ENCODE results near the gene SMTNL2. TPM values are rescaled to one million over a fixed set of nuclear protein-coding genes. Genes with fewer than 3 reads are reported as not detected.

SMTNL2 gene
- total RNA-seq, 4 donors from 2014 or later, result 0.25 to 3.0 (median 1.0) TPM; not detected in 1

DNA sequence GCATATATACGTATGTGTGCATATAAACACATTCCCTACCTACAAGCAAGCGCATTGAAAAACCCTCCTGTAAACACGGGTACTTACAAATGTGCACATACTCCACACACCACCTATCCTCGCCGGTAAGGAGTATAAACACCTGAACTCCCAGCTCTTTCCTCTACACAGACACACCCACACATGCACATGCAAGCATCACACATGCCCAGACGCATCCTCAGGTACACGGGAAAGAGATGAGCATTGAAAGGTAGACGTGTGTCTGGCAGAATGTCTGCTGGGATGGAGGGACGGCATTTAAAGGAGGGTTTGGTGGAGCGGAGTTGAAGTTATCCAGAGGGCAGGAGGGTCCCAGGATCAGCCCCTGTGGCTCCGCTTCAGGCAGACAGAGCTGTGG, 4.7 kb upstream of the SMTNL2 start:
- DNase-seq (ENCODE audit: low spot score in 2 of 2), result no peak
- intact Hi-C loops (cut with DNase I; ENCODE audit: low total_unique reads), result no loop called here
- TF ChIP-seq CTCF (IDR thresholded peaks at IDR 0.05), result no peak
- TF ChIP-seq POLR2A (IDR thresholded peaks at IDR 0.05), result no peak
- H3K4me3 ChIP-seq (ENCODE audit: low read depth, poor library complexity, severe bottlenecking), result no peak overlapping the region
- WGBS, 2 donors, result 58 to 72% methylated on average over 11 of the region's 11 CpGs

- 50 to 78% methylated on average over 7 of the region's 7 CpGs for WGBS, 2 donors
- no peak for DNase-seq (ENCODE audit: low spot score in 2 of 2)
- H3K4me3 ChIP-seq (ENCODE audit: low read depth, poor library complexity, severe bottlenecking), result no peak overlapping the region
- no peak for TF ChIP-seq POLR2A (IDR thresholded peaks at IDR 0.05)
- TF ChIP-seq CTCF (IDR thresholded peaks at IDR 0.05), result no peak
- intact Hi-C loops (cut with DNase I; ENCODE audit: low total_unique reads), result no loop called here
Observed at GRCh38 chr17:4580291-4580690, 4.0 kb upstream of the SMTNL2 start.

GRCh38 chr17:4582101-4582501, 2.2 kb upstream of the SMTNL2 start:
- DNase-seq (ENCODE audit: low spot score in 2 of 2), result no peak
- 50 to 72% methylated on average over 7 of the region's 7 CpGs for WGBS, 2 donors
- TF ChIP-seq POLR2A (IDR thresholded peaks at IDR 0.05) (no peak), CTCF (IDR thresholded peaks at IDR 0.05) (no peak)
- intact Hi-C loops (cut with DNase I; ENCODE audit: low total_unique reads), result no loop called here
- no peak overlapping the region for H3K4me3 ChIP-seq (ENCODE audit: low read depth, poor library complexity, severe bottlenecking)

DNA sequence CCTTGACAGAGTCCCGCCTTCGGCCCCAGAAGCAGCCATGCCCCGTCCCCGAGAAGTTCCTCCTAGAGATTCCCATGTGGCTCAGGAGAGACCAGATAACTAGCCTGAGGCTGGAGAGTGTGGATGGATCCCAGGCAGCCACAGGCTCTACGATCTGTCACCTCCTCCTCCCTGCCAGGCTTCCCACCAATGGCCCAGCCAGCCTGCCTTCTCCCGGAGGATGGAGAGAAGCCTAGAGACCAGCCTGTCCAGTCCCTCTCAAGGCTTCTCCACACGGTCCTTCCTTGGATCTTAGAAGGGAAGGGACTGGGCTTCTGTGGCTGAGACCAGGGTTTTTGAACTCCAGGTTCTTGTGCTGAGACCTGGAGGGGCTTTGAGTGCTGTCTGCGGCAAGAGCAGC, 1.6 kb upstream of the SMTNL2 start:
- H3K4me3 ChIP-seq (ENCODE audit: low read depth, poor library complexity, severe bottlenecking), result no peak overlapping the region
- 74 to 84% methylated on average over 8 of the region's 8 CpGs for WGBS, 2 donors
- TF ChIP-seq CTCF (IDR thresholded peaks at IDR 0.05), result no peak
- no peak for TF ChIP-seq POLR2A (IDR thresholded peaks at IDR 0.05)
- intact Hi-C loops (cut with DNase I; ENCODE audit: low total_unique reads), result no loop called here
- DNase-seq (ENCODE audit: low spot score in 2 of 2), result no peak

- H3K4me3 ChIP-seq (ENCODE audit: low read depth, poor library complexity, severe bottlenecking), result no peak overlapping the region
- TF ChIP-seq CTCF (IDR thresholded peaks at IDR 0.05), result no peak
- TF ChIP-seq POLR2A (IDR thresholded peaks at IDR 0.05), result no peak
- intact Hi-C loops (cut with DNase I; ENCODE audit: low total_unique reads), result no loop called here
- WGBS, 2 donors, result 62 to 81% methylated on average over 3 of the region's 3 CpGs
- DNase-seq (ENCODE audit: low spot score in 2 of 2), result no peak
Observed at GRCh38 chr17:4583206-4583605, 1.1 kb upstream of the SMTNL2 start.

GRCh38 chr17:4583782-4584100, 588 bp upstream of the SMTNL2 start:
- intact Hi-C loops (cut with DNase I; ENCODE audit: low total_unique reads), result no loop called here
- WGBS, 2 donors, result 27 to 30% methylated on average over 8 to 11 of the region's 12 CpGs

More at GRCh38 chr17:4583782-4584100, 588 bp upstream of the SMTNL2 start:
- TF ChIP-seq CTCF (IDR thresholded peaks at IDR 0.05) (no peak), POLR2A (IDR thresholded peaks at IDR 0.05) (no peak)
- no peak for DNase-seq (ENCODE audit: low spot score in 2 of 2)
- H3K4me3 ChIP-seq (ENCODE audit: low read depth, poor library complexity, severe bottlenecking), result no peak overlapping the region
